Fibroblast of lung (primary cell): ENCODE data around the gene PAK4. TPM values are rescaled to one million over a fixed set of nuclear protein-coding genes. Genes with fewer than 3 reads are reported as not detected.

ENCODE experiments used
- DNase-seq, 2 donors: peaks; one replicate each; pipeline versions ENCODE4 v3.0.0 to v3.0.0-alpha.2; 2010; ENCODE audit warnings: low read depth in 2 of 2
- H2AFZ ChIP-seq: 2 replicates; pipeline ENCODE4 v1.5.1; 2012; ENCODE audit warnings: low read length, control low read depth, inconsistent platforms
- H3K27ac ChIP-seq: 2 replicates; pipeline ENCODE4 v1.5.1; 2011; ENCODE audit warnings: low read length, control low read depth; ENCODE audit not compliant: insufficient read depth
- H3K27me3 ChIP-seq: 2 replicates; pipeline ENCODE4 v1.5.1; 2011; ENCODE audit warnings: mild to moderate bottlenecking, low read length; ENCODE audit not compliant: control insufficient read depth, insufficient read depth
- H3K36me3 ChIP-seq: 2 replicates; pipeline ENCODE4 v1.5.1; 2011; ENCODE audit warnings: low read length; ENCODE audit not compliant: control insufficient read depth, insufficient read depth
- H3K4me1 ChIP-seq: 2 replicates; pipeline ENCODE4 v1.5.1; 2011; ENCODE audit warnings: low read length; ENCODE audit not compliant: control insufficient read depth, insufficient read depth; ENCODE audit errors: extremely low read depth
- H3K4me2 ChIP-seq: 2 replicates; pipeline ENCODE4 v1.5.1; 2011; ENCODE audit warnings: low read length, control low read depth; ENCODE audit not compliant: insufficient read depth; ENCODE audit errors: extremely low read depth
- H3K4me3 ChIP-seq, 4 experiments: fragments of 200-600 bp in 1 of 4; sonication (generic) in 1 of 4; replicated peaks in 1 of 4; 2 replicates each; pipeline ENCODE4 v1.5.1; 2011 to 2016; ENCODE audit warnings: low read length in 4 of 4, low read depth in 3 of 4, mild to moderate bottlenecking in 3 of 4, control low read depth in 2 of 4, inconsistent platforms in 1 of 4, mixed read lengths in 1 of 4; ENCODE audit not compliant: insufficient read depth in 1 of 4; ENCODE audit errors: control extremely low read depth in 1 of 4
- H3K79me2 ChIP-seq: 2 replicates; pipeline ENCODE4 v1.5.1; 2012; ENCODE audit warnings: mild to moderate bottlenecking, low read length, inconsistent platforms; ENCODE audit not compliant: control insufficient read depth, insufficient read depth
- H3K9ac ChIP-seq: 2 replicates; pipeline ENCODE4 v1.5.1; 2011; ENCODE audit warnings: mild to moderate bottlenecking, low read length, control low read depth; ENCODE audit not compliant: insufficient read depth
- H3K9me3 ChIP-seq: 2 replicates; pipeline ENCODE4 v1.5.1; 2012; ENCODE audit warnings: low read depth, low read length; ENCODE audit not compliant: control insufficient read depth, insufficient read depth
- H4K20me1 ChIP-seq: 2 replicates; pipeline ENCODE4 v1.5.1; 2011; ENCODE audit warnings: low read length; ENCODE audit not compliant: control insufficient read depth, insufficient read depth; ENCODE audit errors: extremely low read depth
- EZH2 ChIP-seq: IDR thresholded peaks from 2 replicates; pipeline ENCODE4 v1.5.1; 2012; ENCODE audit warnings: low read length, control low read depth, mild to moderate bottlenecking; ENCODE audit errors: missing control alignments
- polyA plus RNA-seq, 2 donors: library from polyadenylated mRNA; depleted of rRNA in 1 of 2; stranded (reverse) in 1 of 2; unstranded in 1 of 2; fragments of >200 nt; gene quantifications; 2 replicates each; pipeline ENCODE4 v1.2.1, GENCODE V29; 2011 to 2012; ENCODE audit warnings: missing spikeins in 1 of 2
- total RNA-seq: library from RNA; depleted of rRNA; stranded (reverse); fragments of >200 nt; gene quantifications from 2 replicates; pipeline ENCODE4 v1.2.1, GENCODE V29; 2014
- TF ChIP-seq, protein P1 (sequence below), 2 donors: IDR thresholded peaks in 1 of 2; conservative IDR thresholded peaks in 1 of 2; 1 replicate in 1 of 2; 2 replicates in 1 of 2; pipeline ENCODE4 v1.5.1; 2011 to 2012; ENCODE audit warnings: low read length in 2 of 2, control low read depth in 1 of 2, inconsistent platforms in 1 of 2, low read depth in 1 of 2, mild to moderate bottlenecking in 1 of 2

The PAK4 gene
- total and polyA plus RNA-seq, 2 donors (not counting 1 experiment from before 2014, with no cell fraction given) = 4.6 to 8.4 TPM

DNA sequence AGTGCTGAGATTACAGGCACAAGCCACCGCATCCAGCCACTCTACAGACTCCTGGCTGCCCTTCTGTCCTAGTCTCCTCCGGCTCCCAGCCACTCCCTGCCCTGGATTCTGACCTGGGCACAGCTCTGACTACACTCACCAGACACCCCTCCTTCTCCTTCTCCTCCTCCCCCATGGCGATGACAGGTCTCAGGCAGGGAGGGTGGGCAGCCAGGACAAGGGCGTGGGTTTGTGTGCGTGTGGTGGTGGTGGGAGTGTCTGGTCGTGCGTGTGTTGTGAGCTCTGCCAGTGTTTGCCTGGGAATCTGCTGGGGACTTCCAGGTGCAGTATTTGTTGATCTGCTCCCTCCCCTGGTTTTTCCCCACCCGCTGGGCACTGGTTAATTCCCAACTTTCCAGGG, 68.2 kb downstream of the PAK4 start:
- Histone ChIP-seq H3K4me2 (no peak overlapping the region), H3K27me3 (peaks cover 31% of the 10 kb centered on the region), H3K36me3 (no peaks in the 10 kb centered on the region), H3K4me1 (no peaks in the 10 kb centered on the region), H3K9me3 (no peaks in the 10 kb centered on the region), H3K4me3 (no peak overlapping the region), H3K79me2 (no peaks in the 10 kb centered on the region), H2AFZ (no peak overlapping the region), H4K20me1 (no peaks in the 10 kb centered on the region), H3K27ac (no peak overlapping the region), H3K9ac (no peak overlapping the region)
- TF ChIP-seq, protein P1, sequence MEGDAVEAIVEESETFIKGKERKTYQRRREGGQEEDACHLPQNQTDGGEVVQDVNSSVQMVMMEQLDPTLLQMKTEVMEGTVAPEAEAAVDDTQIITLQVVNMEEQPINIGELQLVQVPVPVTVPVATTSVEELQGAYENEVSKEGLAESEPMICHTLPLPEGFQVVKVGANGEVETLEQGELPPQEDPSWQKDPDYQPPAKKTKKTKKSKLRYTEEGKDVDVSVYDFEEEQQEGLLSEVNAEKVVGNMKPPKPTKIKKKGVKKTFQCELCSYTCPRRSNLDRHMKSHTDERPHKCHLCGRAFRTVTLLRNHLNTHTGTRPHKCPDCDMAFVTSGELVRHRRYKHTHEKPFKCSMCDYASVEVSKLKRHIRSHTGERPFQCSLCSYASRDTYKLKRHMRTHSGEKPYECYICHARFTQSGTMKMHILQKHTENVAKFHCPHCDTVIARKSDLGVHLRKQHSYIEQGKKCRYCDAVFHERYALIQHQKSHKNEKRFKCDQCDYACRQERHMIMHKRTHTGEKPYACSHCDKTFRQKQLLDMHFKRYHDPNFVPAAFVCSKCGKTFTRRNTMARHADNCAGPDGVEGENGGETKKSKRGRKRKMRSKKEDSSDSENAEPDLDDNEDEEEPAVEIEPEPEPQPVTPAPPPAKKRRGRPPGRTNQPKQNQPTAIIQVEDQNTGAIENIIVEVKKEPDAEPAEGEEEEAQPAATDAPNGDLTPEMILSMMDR (conservative IDR thresholded peaks at IDR 0.05 in 1 of 2, IDR thresholded peaks at IDR 0.05 in 1 of 2; ENCODE audit: low read depth in 1 of 2, low read length in 2 of 2) = no peak
- no peak for TF ChIP-seq EZH2
- DNase-seq = no peak

DNA sequence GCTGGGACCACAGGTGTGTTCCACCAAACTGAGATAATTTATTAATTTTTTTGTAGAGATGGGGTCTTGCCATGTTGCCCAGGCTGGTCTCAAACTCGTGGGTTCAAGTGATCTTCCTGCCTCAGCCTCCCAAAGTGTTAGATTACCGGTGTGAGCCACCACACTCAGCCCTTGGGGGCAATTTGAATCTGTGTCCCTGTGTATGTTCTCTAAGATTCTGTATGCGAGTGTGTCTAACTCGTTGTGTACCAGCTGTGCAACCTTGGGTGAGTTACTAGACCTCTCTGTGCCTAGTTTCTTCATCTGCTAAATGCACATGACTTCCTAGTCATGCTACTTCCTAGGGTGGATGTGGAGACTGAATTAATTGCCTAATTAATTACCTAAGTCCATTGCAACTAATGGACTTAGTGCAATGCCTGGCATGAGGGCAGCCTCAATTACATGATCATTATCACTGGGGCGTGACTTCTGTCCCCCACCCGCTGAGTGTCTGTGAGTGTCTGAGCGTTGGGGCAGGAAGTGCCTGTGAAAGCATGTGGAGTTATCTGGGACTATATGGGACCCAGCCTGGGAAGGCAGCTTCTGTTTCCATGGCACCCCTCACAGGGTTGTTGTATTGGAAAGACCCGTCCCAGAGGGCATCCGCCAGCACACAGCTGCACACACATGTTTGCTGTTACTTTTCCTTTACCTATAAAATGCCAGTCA, 69.4 kb downstream of the PAK4 start:
- Histone ChIP-seq H3K27me3 (peaks cover 31% of the 10 kb centered on the region), H3K9ac (no peak overlapping the region), H3K36me3 (no peaks in the 10 kb centered on the region), H2AFZ (no peak overlapping the region), H3K27ac (no peak overlapping the region), H3K79me2 (no peaks in the 10 kb centered on the region), H3K4me2 (no peak overlapping the region), H3K9me3 (no peaks in the 10 kb centered on the region), H3K4me1 (no peaks in the 10 kb centered on the region), H3K4me3 (no peak overlapping the region), H4K20me1 (no peaks in the 10 kb centered on the region)
- no peak for DNase-seq
- peak; percentile 30 for TF ChIP-seq EZH2
- TF ChIP-seq, protein P1 (conservative IDR thresholded peaks at IDR 0.05 in 1 of 2, IDR thresholded peaks at IDR 0.05 in 1 of 2; ENCODE audit: low read depth in 1 of 2, low read length in 2 of 2) = no peak

DNA sequence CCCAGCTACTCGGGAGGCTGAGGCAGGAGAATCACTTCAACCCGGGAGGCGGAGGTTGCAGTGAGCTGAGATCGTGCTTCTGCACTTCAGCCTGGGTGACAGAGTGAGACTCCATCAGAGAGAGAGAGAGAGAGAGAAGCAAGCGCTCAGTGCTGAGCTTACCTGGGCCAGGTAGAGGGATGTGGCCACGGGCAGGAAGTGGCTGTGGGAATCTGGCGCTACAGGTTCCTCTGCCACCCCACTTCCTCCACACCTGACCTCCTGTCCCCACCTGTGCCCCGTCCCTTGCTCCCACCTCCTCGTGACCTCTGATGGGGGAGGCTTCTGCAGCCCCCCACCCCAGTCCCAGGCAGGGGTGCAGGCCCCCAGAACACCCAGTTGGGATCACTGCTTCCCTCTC, 70.2 kb downstream of the PAK4 start:
- no peak overlapping the region for H2AFZ ChIP-seq
- no peak overlapping the region for H3K27ac ChIP-seq
- H3K4me1 ChIP-seq = no peaks in the 10 kb centered on the region
- H3K4me2 ChIP-seq = no peak overlapping the region
- no peak overlapping the region for H3K4me3 ChIP-seq
- H3K27me3 ChIP-seq = peaks cover 33% of the 10 kb centered on the region
- H3K9ac ChIP-seq = no peak overlapping the region
- no peaks in the 10 kb centered on the region for H3K79me2 ChIP-seq
- no peaks in the 10 kb centered on the region for H3K36me3 ChIP-seq
- no peaks in the 10 kb centered on the region for H3K9me3 ChIP-seq
- TF ChIP-seq, protein P1 (conservative IDR thresholded peaks at IDR 0.05 in 1 of 2, IDR thresholded peaks at IDR 0.05 in 1 of 2; ENCODE audit: low read depth in 1 of 2, low read length in 2 of 2) = no peak
- TF ChIP-seq EZH2 = no peak
- no peak for DNase-seq
- H4K20me1 ChIP-seq = no peaks in the 10 kb centered on the region
